NCI-H524 (cell line): ENCODE measurements around the gene PRDM10.
"Not testable (repeated sequence)": the region's sequence is repeated elsewhere in the genome, so short reads cannot be mapped to it uniquely, and the experiment has no call there.

ENCODE experiments used
- DNase-seq, 2 experiments: peaks; one replicate each; lab custom pipeline; 2025; lab: John Stamatoyannopoulos, UW

The PRDM10 gene

DNA sequence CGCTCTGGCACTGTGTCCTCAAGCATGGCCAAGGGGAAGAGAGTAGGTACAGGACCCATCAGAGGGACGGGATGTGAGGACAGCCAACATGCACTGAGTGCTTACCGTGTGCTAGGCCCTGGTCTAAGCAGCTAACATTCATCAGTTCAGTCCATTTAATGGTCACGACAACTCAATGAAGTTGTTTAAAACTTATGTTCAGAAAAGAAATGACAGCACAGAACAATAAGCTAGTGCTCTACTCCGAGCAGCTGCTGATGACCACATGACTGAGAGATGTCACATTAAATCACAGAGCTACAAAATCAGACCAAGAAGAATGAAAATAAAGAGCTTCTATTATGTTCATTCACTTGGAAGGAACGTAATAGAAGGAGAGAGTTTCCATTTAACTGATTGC is 26.3 kb downstream of the PRDM10 start:
- DNase-seq = no peak

GRCh38 chr11:129975543-129975942 is 27.1 kb downstream of the PRDM10 start:
- DNase-seq = no peak

GRCh38 chr11:129974672-129975071 is 28.0 kb downstream of the PRDM10 start:
- no peak for DNase-seq

GRCh38 chr11:129974237-129974636 is 28.4 kb downstream of the PRDM10 start:
- no peak for DNase-seq

GRCh38 chr11:129973809-129974208 is 28.8 kb downstream of the PRDM10 start:
- DNase-seq = no peak

- no peak for DNase-seq
Measured at GRCh38 chr11:129973068-129973467, 29.6 kb downstream of the PRDM10 start.

- DNase-seq = no peak
Measured at GRCh38 chr11:129972611-129973010, 30.0 kb downstream of the PRDM10 start.

DNA sequence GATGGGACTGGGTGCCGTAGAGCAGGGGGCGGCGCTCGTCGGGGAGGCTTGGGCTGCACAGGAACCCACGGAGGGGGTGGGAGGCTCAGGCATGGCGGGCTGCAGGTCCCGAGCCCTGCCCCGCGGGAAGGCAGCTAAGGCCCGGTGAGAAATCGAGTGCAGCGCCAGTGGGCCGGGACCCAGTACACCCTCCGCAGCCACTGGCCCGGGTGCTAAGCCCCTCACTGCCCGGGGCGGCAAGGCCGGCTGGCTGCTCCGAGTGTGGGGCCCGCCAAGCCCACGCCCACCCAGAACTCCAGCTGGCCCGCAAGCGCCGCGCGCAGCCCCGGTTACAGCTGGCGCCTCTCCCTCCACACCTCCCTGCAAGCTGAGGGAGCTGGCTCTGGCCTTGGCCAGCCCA is 30.8 kb downstream of the PRDM10 start:
- DNase-seq = not testable (repeated sequence)

GRCh38 chr11:129969920-129970319 is 32.7 kb downstream of the PRDM10 start:
- no peak for DNase-seq

- peak in 1 of 2 experiments; percentile 34 for DNase-seq
Measured at GRCh38 chr11:129968591-129969419, 33.8 kb downstream of the PRDM10 start.

DNA sequence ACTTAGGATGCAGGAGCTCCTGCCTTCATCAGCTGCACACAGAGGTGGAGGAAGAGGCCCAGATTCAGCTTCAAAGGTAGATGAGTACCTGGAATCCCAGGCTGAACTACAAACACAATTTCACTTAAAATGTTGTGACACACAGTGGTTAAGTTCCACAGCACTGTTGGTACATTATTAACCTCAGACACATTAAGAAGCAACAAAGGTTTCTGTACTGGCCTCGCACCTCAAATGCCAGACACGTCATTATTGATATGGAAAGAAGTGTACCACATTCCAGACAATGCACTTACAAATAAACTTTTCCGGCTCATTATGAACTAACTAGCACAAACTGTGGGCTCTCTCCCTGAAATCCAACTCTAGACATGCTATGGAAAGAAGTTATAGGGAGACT is 34.6 kb downstream of the PRDM10 start:
- DNase-seq = no peak

- DNase-seq = no peak
Measured at GRCh38 chr11:129965248-129965647, 37.4 kb downstream of the PRDM10 start.

GRCh38 chr11:129960216-129961214 is 42.1 kb downstream of the PRDM10 start:
- no peak for DNase-seq

DNA sequence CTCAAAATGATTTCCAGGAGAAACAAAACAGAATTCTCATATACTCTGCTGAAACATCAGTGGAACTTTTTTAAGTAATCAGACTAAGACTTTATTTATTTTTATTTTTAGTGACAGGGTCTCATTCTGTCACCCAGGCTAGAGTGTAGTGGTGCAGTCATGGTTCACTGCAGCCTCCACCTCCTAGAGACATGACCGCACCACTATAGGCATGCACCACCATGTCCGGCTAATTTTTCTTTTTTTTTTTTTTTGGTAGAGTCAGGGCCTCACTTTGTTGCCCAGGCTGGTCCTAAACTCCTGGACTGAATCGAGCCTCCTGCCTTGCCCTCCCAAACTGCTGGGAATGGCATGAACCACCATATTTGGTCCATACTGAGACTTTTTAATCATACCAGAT is 42.9 kb downstream of the PRDM10 start:
- no peak for DNase-seq

DNA sequence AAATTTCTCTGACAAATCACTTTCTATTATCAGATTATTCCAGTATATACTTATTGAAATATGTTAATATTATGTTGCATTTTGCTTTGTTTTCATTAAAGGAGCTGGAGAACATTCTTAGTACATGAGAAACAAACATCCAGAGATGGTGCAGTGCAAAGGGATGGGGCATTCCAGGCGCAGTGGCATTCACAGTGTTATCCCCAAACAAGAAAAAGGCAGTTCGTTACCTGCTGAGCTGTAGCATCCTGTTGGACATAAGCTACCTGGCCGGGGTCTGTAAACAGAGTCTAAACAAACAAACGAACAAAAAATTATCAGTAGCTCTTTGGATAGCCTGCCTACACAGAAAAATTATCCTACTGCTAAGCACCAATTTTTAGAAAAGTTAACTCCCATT is 47.4 kb downstream of the PRDM10 start:
- no peak for DNase-seq

DNA sequence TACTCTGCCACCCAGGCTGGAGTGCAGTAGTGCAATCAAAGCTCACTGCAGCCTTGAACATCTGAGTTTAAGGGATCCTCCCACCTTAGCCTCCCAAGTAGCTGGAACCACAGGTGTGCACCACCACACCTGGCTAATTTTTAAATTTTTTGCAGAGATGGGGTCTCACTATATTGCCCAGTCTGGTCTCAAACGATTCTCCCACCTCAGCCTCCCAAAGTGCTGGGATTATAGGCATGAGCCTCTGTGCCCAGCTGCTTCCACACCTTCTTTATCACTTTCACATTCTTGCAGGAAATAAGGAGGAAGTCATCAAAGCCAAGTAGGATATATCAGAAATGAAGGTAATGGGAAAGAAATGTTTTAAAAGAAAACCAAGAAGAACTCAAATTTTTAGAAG is 47.9 kb downstream of the PRDM10 start:
- DNase-seq = not testable (repeated sequence)

DNA sequence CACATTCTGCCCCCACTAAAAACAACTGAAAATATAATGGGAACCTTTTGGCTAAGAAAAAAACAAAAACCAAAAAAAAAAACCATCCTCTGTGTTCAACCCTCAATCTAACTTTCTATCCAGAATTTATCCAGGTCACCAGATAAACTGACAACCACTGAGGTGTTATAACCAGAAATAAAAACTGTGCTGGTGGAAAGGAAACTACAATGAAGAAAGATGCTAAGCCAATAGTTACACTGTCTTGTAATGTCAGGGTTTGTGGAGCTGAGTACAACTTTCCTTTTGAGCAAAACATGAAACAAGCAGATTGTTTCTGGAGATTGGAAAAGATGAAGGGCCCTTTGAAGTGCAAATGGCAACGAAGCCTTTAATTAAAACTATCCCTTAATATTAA is 50.8 kb downstream of the PRDM10 start:
- no peak for DNase-seq

DNA sequence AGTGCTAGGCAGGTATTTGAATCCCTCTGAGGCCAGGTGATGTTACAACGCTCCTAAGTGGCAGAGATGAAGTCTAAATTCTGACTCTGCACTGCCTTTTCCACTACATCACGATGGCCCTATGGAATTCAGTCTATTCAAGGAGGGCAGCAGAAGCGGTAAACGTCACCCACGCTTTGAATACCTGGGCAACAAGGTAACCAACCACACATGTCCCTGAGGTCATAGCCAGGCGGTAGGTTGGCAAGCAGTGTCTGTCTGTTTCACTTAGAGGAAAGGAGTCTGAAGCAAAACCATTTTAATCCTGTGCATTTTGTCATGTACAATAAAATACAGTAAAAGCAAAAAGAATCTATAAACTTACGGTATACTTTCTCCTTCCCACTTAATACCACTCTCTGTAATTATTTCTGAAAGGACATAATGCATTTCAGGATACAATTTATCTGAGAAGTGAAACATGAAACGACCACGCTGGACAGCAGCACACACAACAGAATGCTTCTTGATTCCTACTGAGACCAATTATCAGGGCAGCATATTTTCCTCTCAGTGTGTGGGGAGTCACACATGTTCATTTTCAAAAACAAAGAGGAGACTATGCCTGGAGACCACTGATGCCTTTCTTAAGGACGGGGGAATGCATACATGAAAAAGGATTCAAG is 51.3 kb downstream of the PRDM10 start:
- DNase-seq = no peak

GRCh38 chr11:129950101-129951091 is 52.2 kb downstream of the PRDM10 start:
- no peak for DNase-seq

GRCh38 chr11:129948926-129949466 is 53.6 kb downstream of the PRDM10 start:
- DNase-seq = no peak

GRCh38 chr11:129947474-129947873 is 55.2 kb downstream of the PRDM10 start:
- no peak for DNase-seq
